MM.1S (cell line): ENCODE measurements around the gene CYP8B1.

ENCODE experiments used
- DNase-seq: peaks from one replicate; pipeline ENCODE4 v3.0.0-alpha.2; 2015
- H2AFZ ChIP-seq: fragments of 300-600 bp; sonication (generic); 2 replicates; pipeline ENCODE4 v1.6.0; 2016; ENCODE audit warnings: antibody characterized with exemption, low read length
- H3F3A ChIP-seq: fragments of 300-600 bp; sonication (generic); 2 replicates; pipeline ENCODE4 v1.6.1; 2016; ENCODE audit warnings: mild to moderate bottlenecking, antibody characterized with exemption, low read length, moderate library complexity, mixed read lengths; ENCODE audit not compliant: insufficient read depth
- H3K27ac ChIP-seq: fragments of 300-600 bp; sonication (generic); 2 replicates; pipeline ENCODE4 v1.5.1; 2016; ENCODE audit warnings: mild to moderate bottlenecking, low read length
- H3K27me3 ChIP-seq: fragments of 300-600 bp; sonication (generic); replicated peaks from 2 replicates; pipeline ENCODE4 v1.6.0; 2016; ENCODE audit warnings: low read length; ENCODE audit not compliant: insufficient read depth
- H3K36me3 ChIP-seq: fragments of 300-600 bp; sonication (generic); replicated peaks from 2 replicates; pipeline ENCODE4 v1.6.1; 2016; ENCODE audit warnings: mild to moderate bottlenecking, low read length, mixed read lengths; ENCODE audit not compliant: insufficient read depth
- H3K4me1 ChIP-seq: fragments of 300-600 bp; sonication (generic); 2 replicates; pipeline ENCODE4 v1.6.1; 2016; ENCODE audit warnings: low read length, mixed read lengths
- H3K4me2 ChIP-seq: fragments of 300-600 bp; sonication (generic); 2 replicates; pipeline ENCODE4 v1.6.0; 2016; ENCODE audit warnings: low read depth, low read length
- H3K4me3 ChIP-seq: fragments of 300-600 bp; sonication (generic); 2 replicates; pipeline ENCODE4 v1.5.1; 2016; ENCODE audit warnings: low read length, mixed read lengths
- H3K79me2 ChIP-seq: fragments of 300-600 bp; sonication (generic); 2 replicates; pipeline ENCODE4 v1.6.1; 2016; ENCODE audit warnings: mixed run types, low read length, mixed read lengths
- H3K9ac ChIP-seq: fragments of 300-600 bp; sonication (generic); 2 replicates; pipeline ENCODE4 v1.6.1; 2016; ENCODE audit warnings: low read length, mixed read lengths
- H3K9me2 ChIP-seq: fragments of 300-600 bp; sonication (generic); replicated peaks from 2 replicates; pipeline ENCODE4 v1.6.1; 2016; ENCODE audit warnings: mild to moderate bottlenecking, low read length, mixed read lengths; ENCODE audit not compliant: insufficient read depth
- H3K9me3 ChIP-seq: fragments of 300-600 bp; sonication (generic); replicated peaks from 2 replicates; pipeline ENCODE4 v1.6.1; 2016; ENCODE audit warnings: mild to moderate bottlenecking, low read length, mixed read lengths; ENCODE audit not compliant: insufficient read depth
- H4K20me1 ChIP-seq: fragments of 300-600 bp; sonication (generic); 2 replicates; pipeline ENCODE4 v1.6.1; 2016; ENCODE audit warnings: mild to moderate bottlenecking, low read length, moderate library complexity, mixed read lengths; ENCODE audit not compliant: insufficient read depth
- EZH2 ChIP-seq: fragments of 300-600 bp; sonication (generic); optimal IDR thresholded peaks from 2 replicates; pipeline ENCODE3; 2017; ENCODE audit warnings: low read depth, mild to moderate bottlenecking, antibody characterized with exemption, low read length, mixed read lengths
- EZH2phosphoT487 ChIP-seq: fragments of 300-600 bp; sonication (generic); IDR thresholded peaks from 2 replicates; pipeline ENCODE4 v1.6.1; 2018; ENCODE audit warnings: antibody characterized with exemption, low read length
- TF ChIP-seq, protein P1 (sequence below): fragments of 300-600 bp; sonication (generic); IDR thresholded peaks from 2 replicates; pipeline ENCODE4 v1.5.1; 2016; ENCODE audit warnings: antibody characterized with exemption, low read length, mixed read lengths

The CYP8B1 gene

DNA sequence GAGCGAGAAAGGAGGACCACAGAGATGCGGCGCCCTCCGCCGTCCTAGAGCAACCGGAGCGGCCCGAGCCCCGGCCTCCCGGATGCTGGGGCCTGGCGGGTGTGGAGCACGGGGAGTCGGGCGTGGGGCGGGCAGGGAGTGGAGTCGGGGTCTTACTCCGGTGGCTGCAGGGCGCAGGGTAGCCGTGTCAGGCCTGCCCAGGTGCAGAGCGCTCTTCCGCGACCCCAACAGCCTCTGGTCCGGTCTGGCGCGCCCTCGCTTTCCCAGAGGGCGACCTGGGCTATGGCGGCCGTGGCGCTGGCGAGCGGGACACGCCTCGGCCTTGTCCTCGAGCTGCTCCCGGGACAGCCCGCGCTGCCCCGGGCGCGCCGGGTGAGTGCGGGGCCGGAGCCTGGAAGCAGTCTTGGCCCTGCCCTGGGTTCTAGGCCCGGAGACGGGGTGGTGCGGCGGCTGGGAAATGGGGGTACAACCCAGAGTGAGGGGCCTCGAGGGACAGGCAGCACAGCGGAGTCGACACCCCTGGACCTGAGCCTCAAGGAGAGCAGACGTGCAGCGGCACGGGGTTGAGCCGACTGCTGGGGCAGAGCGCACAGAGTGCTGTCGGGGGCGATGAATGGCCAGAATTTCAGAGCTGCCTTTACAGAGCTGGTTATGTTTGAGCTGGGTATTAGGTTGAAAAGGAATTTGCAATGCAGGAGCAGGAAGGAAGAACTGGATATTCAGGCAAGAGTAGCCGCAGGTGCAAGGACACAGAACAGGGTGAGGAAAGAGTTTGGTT is 30.6 kb upstream of the CYP8B1 start, which contains the start of gene ZNF662:
Gene ZNF662 (plus strand): TSS at position 73 of the 778 bp plus-strand sequence. CDS start 1,973 bp downstream, outside the sequence.
- no peaks in the 10 kb centered on the region for H3K27me3 ChIP-seq
- H3K9me2 ChIP-seq: no peaks in the 10 kb centered on the region
- no peaks in the 10 kb centered on the region for H3K9me3 ChIP-seq
- H3K36me3 ChIP-seq: no peaks in the 10 kb centered on the region
- no peaks in the 10 kb centered on the region for H3K79me2 ChIP-seq
- H3K4me3 ChIP-seq: no peak within 1 kb of the TSS
- H3K27ac ChIP-seq: no peak within 1 kb of the TSS
- no peaks in the 10 kb centered on the region for H4K20me1 ChIP-seq
- no peak for DNase-seq
- H3K4me1 ChIP-seq: no peaks in the 10 kb centered on the region
- H3K4me2 ChIP-seq: no peak within 1 kb of the TSS
- no peaks in the 10 kb centered on the region for H3F3A ChIP-seq
- no peak for TF ChIP-seq EZH2
- TF ChIP-seq, protein P1, sequence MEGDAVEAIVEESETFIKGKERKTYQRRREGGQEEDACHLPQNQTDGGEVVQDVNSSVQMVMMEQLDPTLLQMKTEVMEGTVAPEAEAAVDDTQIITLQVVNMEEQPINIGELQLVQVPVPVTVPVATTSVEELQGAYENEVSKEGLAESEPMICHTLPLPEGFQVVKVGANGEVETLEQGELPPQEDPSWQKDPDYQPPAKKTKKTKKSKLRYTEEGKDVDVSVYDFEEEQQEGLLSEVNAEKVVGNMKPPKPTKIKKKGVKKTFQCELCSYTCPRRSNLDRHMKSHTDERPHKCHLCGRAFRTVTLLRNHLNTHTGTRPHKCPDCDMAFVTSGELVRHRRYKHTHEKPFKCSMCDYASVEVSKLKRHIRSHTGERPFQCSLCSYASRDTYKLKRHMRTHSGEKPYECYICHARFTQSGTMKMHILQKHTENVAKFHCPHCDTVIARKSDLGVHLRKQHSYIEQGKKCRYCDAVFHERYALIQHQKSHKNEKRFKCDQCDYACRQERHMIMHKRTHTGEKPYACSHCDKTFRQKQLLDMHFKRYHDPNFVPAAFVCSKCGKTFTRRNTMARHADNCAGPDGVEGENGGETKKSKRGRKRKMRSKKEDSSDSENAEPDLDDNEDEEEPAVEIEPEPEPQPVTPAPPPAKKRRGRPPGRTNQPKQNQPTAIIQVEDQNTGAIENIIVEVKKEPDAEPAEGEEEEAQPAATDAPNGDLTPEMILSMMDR: no peak
- no peak for TF ChIP-seq EZH2phosphoT487
- no peak within 1 kb of the TSS for H3K9ac ChIP-seq
- H2AFZ ChIP-seq: no peak within 1 kb of the TSS

DNA sequence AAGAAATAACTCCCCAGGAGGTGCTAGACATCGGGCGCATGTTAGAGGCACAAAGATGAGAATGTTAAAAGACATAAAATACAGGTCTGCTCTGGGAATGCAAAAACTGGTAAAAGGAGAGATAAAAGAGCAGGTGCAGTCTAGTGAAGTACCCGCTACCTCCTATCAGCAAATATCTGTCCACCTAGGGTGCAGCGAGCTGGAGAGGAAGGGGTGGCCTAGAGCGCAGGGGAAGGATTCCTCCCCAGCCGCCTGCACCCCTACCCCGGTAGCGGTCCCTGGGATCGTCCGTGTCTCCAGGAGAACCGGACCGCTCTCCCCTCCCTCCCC is 30.0 kb upstream of the CYP8B1 start:
- Histone ChIP-seq H3K27ac (no peak overlapping the region), H3K79me2 (no peaks in the 10 kb centered on the region), H3K9me3 (no peaks in the 10 kb centered on the region), H3K4me2 (no peak overlapping the region), H3K27me3 (no peaks in the 10 kb centered on the region), H3K36me3 (no peaks in the 10 kb centered on the region), H3K4me1 (no peaks in the 10 kb centered on the region), H4K20me1 (no peaks in the 10 kb centered on the region), H2AFZ (no peak overlapping the region), H3K4me3 (no peak overlapping the region), H3K9me2 (no peaks in the 10 kb centered on the region), H3F3A (no peaks in the 10 kb centered on the region), H3K9ac (no peak overlapping the region)
- DNase-seq: no peak
- no peak for TF ChIP-seq EZH2phosphoT487
- no peak for TF ChIP-seq EZH2
- TF ChIP-seq, protein P1: no peak

DNA sequence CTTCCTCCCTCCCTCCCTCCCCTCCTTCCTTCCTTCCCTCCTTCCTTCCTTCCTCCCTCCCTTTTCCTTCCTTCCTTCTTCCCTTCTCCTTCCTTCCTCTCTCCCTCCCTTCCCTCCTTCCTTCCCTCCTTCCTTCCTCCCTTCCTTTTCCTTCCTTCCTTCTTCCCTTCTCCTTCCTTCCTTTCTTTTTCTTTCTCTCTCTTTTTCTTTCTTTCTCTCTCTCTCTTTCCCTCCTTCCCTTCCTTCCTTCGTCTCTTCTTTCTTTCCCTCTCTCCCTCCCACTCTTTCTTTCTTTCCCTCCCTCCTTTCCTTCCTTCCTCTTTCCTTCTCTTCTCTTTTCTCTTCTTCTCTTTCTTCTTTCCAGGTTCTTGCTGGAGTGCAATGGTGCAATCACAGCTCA is 28.4 kb upstream of the CYP8B1 start:
- H3F3A ChIP-seq: no peaks in the 10 kb centered on the region
- H3K27me3 ChIP-seq: no peaks in the 10 kb centered on the region
- no peak overlapping the region for H3K27ac ChIP-seq
- no peaks in the 10 kb centered on the region for H3K9me3 ChIP-seq
- TF ChIP-seq, protein P1: no peak
- H3K36me3 ChIP-seq: no peaks in the 10 kb centered on the region
- no peak for DNase-seq
- no peaks in the 10 kb centered on the region for H3K79me2 ChIP-seq
- H3K4me3 ChIP-seq: no peak overlapping the region
- no peak overlapping the region for H3K9ac ChIP-seq
- H4K20me1 ChIP-seq: no peaks in the 10 kb centered on the region
- H2AFZ ChIP-seq: no peak overlapping the region
- H3K4me2 ChIP-seq: no peak overlapping the region
- H3K9me2 ChIP-seq: no peaks in the 10 kb centered on the region
- no peaks in the 10 kb centered on the region for H3K4me1 ChIP-seq
